Measurements from ENCODE around the gene NRK.
"Not testable (repeated sequence)": the region's sequence is repeated elsewhere in the genome, so short reads cannot be mapped to it uniquely, and the experiment has no call there.

NRK gene

DNA sequence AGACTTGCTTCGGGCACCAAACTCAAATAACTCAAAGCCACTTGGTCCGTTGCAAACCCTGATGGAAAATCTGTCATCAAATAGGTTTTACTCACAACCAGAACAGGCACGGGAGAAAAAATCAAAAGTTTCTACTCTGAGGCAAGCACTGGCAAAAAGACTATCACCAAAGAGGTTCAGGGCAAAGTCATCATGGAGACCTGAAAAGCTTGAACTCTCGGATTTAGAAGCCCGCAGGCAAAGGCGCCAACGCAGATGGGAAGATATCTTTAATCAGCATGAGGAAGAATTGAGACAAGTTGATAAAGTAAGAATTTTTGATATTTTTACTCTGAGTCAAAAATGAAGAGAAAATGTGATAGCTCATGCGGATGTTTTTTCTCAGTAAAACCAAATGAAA is 87.2 kb downstream of the NRK start:
- DNase-seq = no peak

DNA sequence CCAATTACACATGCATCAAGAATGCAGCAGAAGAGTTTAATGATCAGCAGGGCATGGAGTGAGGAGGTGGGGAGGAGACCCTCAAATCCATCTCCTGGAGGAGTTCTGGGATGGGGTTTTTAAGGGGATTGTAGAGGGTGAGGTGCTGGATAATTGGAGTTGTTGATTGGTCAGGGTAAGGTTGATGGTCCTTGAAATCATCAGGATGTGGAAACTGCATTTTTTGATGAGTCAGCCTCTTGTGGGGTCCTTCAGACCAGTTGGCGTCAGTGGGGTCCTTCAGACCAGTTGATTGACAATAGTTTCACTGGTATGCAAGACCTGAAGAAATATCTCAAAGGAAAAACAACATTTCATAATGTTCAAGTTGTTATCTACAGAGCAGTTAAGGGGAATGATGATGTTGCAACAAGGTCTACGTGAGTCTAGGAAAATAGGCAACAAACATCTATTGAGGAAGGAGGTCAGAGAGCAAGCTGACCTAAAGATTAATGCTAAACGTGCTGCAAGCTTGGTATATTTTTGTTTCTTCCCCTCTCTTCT is 88.3 kb downstream of the NRK start:
- DNase-seq = no peak

DNA sequence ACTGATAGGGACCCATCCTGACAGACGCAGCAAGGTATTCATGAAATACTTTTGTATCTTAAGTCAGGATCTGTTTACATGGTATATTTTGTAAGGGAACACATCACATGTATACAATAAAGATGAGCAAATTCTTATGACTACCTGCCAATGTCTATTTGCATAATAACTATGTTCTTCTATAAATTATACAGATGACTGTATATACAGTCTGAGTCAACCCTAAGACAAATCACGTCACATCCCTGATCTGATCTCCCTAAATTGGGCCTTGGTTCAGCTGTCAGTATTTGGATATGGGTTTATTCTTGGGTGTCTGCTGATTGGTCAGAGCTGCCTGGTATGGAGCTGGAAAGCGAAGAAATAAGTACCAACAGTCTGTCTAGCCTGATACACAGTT is 122.9 kb downstream of the NRK start:
- DNase-seq = no peak

DNA sequence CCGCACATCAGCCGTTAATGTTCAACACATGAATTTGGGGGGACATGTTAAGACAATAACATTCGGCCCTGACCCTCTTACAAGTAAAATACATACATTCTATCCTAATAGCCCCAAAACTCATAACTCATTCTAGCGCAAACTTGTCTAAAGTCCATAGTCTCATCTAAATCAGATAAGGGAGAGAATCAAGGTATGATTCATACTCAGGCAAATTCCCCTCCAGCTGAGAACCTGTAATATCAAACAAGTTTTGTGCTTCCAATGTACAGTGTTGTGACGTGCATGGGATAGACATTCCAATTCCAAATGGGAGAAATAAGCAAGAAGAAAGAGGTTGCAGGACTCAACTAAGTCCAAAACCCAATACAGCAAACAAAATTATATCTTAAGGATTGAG is 147.1 kb downstream of the NRK start:
- DNase-seq = no peak

DNA sequence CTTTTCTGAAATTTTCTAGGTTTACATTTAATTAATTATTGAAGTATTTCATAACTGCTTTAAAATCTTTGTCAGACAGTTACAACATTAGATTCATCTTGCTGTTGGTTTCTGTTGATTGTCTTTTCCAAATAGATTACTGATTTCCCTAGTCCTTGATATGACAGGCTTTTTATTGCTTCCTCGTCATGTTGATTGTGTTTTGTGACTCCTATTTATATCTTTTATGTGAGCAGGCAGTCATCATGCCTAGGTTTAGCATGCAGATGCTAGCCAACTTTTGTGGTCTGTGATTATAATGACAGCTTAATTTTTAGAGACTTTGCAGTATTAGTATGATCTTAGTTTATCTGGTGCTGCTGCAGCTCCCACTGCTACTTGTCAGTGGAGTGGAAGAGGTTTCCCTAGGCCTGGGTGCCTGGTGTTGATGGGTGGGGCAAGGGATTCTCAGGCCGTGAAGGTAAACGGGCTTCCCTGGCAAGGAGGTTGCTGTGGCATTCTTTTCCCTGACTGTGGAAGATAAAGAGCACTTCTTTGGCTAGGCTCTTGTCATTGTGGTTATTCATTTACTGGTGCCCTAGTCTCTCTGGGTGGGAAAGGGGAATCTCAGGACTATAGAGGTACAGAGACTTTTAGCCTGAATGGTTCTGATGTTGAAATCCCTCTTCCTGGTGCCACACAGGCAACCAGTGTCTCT is 150.5 kb downstream of the NRK start:
- DNase-seq = no peak

GRCh38 chrX:105973387-105973739 is 151.0 kb downstream of the NRK start:
- DNase-seq = no peak

GRCh38 chrX:105975382-105975781 is 153.0 kb downstream of the NRK start:
- DNase-seq = no peak

DNA sequence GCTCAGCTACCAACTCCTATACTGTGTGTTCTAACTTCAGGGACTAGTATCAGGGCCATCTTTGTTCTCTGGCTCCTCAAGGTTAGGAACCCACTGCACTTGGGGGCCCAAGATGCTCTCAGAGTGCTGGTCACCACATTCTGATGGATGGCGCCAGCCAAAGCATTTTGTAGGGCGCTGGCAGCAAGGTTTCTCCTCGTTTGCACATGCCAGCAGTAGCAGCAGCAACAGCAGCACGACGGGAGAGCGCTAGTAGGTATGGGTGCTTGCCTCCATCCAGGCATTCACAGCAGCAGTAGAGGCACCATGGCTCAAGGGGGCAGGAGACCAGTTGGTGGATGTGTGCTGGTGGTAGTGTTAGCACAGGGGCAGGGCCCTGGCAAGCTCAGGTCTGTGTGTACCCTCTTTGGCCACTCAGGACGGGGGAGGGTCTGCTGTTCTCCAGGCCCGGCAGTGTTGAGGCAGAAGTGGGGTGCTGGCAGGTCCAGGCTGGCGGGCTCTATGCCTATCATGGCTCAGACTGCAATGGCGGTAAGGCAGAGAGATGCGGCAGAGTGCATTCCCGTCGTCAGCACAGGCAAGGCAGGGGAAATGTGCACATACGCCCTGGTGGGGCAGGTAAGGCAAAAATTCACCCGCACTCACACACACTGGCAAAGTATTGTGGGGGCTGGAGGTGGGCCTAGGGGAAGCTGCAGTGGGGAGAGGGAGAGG is 159.6 kb downstream of the NRK start:
- no peak for DNase-seq

DNA sequence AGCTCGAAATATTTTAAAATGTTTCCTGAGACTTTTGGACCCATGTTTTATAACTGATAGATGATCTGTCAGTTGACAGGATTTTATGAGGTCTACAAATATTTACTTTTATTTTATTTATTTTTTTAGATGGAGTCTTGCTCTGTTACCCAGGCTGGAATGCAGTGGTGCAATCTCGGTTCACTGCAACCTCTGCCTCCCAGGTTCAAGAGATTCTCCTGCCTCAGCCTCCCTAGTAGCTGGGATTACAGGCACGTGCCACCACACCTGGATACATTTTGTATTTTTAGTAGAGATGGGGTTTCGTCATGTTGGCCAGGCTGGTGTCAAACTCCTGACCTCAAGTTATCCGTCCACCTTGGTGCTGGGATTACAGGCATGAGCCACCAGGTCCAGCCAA is 166.1 kb downstream of the NRK start:
- not testable (repeated sequence) for DNase-seq

DNA sequence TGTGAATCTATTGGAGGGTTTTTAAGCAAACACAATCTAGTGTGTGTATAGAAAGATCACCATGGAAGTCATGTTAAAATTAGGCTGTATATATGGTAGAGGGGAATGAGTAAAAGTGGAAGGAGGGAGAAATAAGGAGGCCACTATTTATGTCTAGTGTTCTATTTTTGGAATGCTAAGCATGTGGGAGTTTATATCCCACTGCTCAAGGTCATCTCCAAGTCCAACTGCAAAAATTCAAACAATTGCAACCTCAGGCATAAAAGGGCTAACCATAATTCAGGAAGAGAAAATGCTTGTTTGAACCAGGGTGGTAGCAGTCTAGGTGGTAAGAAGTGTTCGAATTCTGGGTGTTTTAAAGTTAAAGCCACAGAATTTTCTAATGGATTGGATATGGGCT is 177.0 kb downstream of the NRK start:
- no peak for DNase-seq

DNA sequence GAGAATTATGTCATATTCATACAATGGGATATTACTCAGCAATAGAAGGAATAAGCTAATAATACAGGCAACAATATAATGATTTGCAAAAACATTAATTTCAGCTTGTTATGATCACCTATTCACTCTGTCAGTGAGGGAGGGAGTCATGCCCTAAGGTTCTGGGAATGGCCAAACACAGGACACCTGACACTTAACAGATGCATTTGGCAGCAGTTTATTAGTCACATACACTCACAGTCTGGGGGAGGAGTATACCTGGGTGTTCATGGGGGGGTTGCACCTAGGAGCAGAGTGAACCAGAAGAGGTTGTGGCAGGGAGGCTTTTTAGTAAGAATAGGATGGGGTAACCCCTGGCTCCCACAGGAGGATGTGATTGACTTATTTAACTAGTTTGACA is 177.9 kb downstream of the NRK start:
- DNase-seq = no peak

GRCh38 chrX:106000609-106001008 is 178.3 kb downstream of the NRK start:
- not testable (repeated sequence) for DNase-seq

GRCh38 chrX:106005684-106006083 is 183.3 kb downstream of the NRK start:
- no peak for DNase-seq

GRCh38 chrX:106007815-106008214 is 185.5 kb downstream of the NRK start:
- no peak for DNase-seq

All from HCEC 1CT (cell line).